Keratinocyte (primary cell): ENCODE data around the gene LMBR1. TPM values are rescaled to one million over a fixed set of nuclear protein-coding genes. Genes with fewer than 3 reads are reported as not detected.

Source experiments
- DNase-seq: peaks from one replicate; pipeline ENCODE4 v3.0.0-alpha.2; 2011; ENCODE audit warnings: low read depth, missing footprints, low spot score
- FAIRE-seq: peaks from 2 replicates; lab custom pipeline; 2011; peaks lifted over from hg19 to GRCh38; lab: Jason Lieb, UNC
- H2AFZ ChIP-seq: 2 replicates; pipeline ENCODE4 v1.6.0; 2012; ENCODE audit warnings: low read length, control low read depth, inconsistent platforms; ENCODE audit not compliant: control insufficient read depth
- H3K27ac ChIP-seq: 2 replicates; pipeline ENCODE4 v1.5.1; 2011; ENCODE audit warnings: low read length; ENCODE audit not compliant: control insufficient read depth, insufficient read depth
- H3K27me3 ChIP-seq: 3 replicates; pipeline ENCODE4 v1.6.0; 2011; ENCODE audit warnings: low read length; ENCODE audit not compliant: control insufficient read depth, insufficient read depth; ENCODE audit errors: extremely low read depth
- H3K36me3 ChIP-seq, 2 experiments: 2 replicates in 1 of 2; 3 replicates in 1 of 2; pipeline ENCODE4 v1.5.1; 2011; ENCODE audit warnings: low read length in 2 of 2, mild to moderate bottlenecking in 1 of 2; ENCODE audit not compliant: control insufficient read depth in 2 of 2, insufficient read depth in 2 of 2; ENCODE audit errors: extremely low read depth in 1 of 2
- H3K4me1 ChIP-seq: 3 replicates; pipeline ENCODE4 v1.5.1; 2011; ENCODE audit warnings: low read length; ENCODE audit not compliant: control insufficient read depth, insufficient read depth; ENCODE audit errors: extremely low read depth
- H3K4me2 ChIP-seq: 3 replicates; pipeline ENCODE4 v1.6.0; 2011; ENCODE audit warnings: low read depth, low read length; ENCODE audit not compliant: control insufficient read depth, insufficient read depth; ENCODE audit errors: extremely low read depth
- H3K4me3 ChIP-seq, 3 experiments: fragments of 200-600 bp in 1 of 3; sonication (generic) in 1 of 3; 2 replicates in 2 of 3; 3 replicates in 1 of 3; pipeline ENCODE4 v1.5.1; 2011 to 2016; ENCODE audit warnings: low read length in 3 of 3, mild to moderate bottlenecking in 3 of 3, control low read depth in 2 of 3, inconsistent platforms in 1 of 3, low read depth in 1 of 3, mixed read lengths in 1 of 3, mixed run types in 1 of 3, moderate library complexity in 1 of 3; ENCODE audit not compliant: control insufficient read depth in 2 of 3, insufficient read depth in 2 of 3; ENCODE audit errors: extremely low read depth in 1 of 3
- H3K79me2 ChIP-seq: 2 replicates; pipeline ENCODE4 v1.6.0; 2012; ENCODE audit warnings: low read length; ENCODE audit not compliant: control insufficient read depth, insufficient read depth
- H3K9ac ChIP-seq: 3 replicates; pipeline ENCODE4 v1.6.0; 2011; ENCODE audit warnings: low read length; ENCODE audit not compliant: control insufficient read depth, insufficient read depth; ENCODE audit errors: extremely low read depth
- H3K9me1 ChIP-seq: 3 replicates; pipeline ENCODE4 v1.6.0; 2011; ENCODE audit warnings: low read length; ENCODE audit not compliant: control insufficient read depth, insufficient read depth; ENCODE audit errors: extremely low read depth
- H3K9me3 ChIP-seq: 2 replicates; pipeline ENCODE4 v1.5.1; 2012; ENCODE audit warnings: low read depth, low read length; ENCODE audit not compliant: control insufficient read depth
- H4K20me1 ChIP-seq: 3 replicates; pipeline ENCODE4 v1.6.0; 2011; ENCODE audit warnings: low read length; ENCODE audit not compliant: control insufficient read depth, insufficient read depth; ENCODE audit errors: extremely low read depth
- EZH2 ChIP-seq: IDR thresholded peaks from one replicate; pipeline ENCODE4 v1.6.1; 2012; ENCODE audit warnings: inconsistent platforms, mild to moderate bottlenecking, low read length, moderate library complexity
- dilution Hi-C: fragments of 300-500 bp; cut with MboI; formaldehyde crosslinking; loops from one replicate; pipeline ENCODE4 v1.7.0; 2020; ENCODE audit warnings: low sequenced_read_pairs; ENCODE audit not compliant: extremely low pct_ligation_motif_present
- polyA plus RNA-seq, 5 experiments: library from polyadenylated mRNA; depleted of rRNA in 3 of 5; stranded (reverse) in 3 of 5; stranded (forward) in 1 of 5; unstranded in 1 of 5; fragments of >200 nt; gene quantifications; 1 replicate in 1 of 5; 2 replicates in 3 of 5; 3 replicates in 1 of 5; pipeline versions ENCODE4 v1.2.1 to v1.2.3, GENCODE V29; 2011 to 2012; ENCODE audit warnings: missing spikeins in 2 of 5, low read depth in 1 of 5, low replicate concordance in 1 of 5
- TF ChIP-seq, protein P1 (sequence below), 3 experiments: IDR thresholded peaks in 1 of 3; conservative IDR thresholded peaks in 1 of 3; optimal IDR thresholded peaks in 1 of 3; 2 replicates in 2 of 3; 3 replicates in 1 of 3; pipeline versions ENCODE3 to v1.5.1; 2011; ENCODE audit warnings: low read length in 3 of 3, mild to moderate bottlenecking in 3 of 3, moderate library complexity in 2 of 3, control low read depth in 1 of 3, inconsistent platforms in 1 of 3; ENCODE audit not compliant: insufficient read depth in 2 of 3; ENCODE audit errors: extremely low read depth in 1 of 3

The LMBR1 gene
- polyA plus RNA-seq, 1 donor (not counting 4 experiments of a cell fraction or from before 2014, with no cell fraction given): 30.2 TPM

DNA sequence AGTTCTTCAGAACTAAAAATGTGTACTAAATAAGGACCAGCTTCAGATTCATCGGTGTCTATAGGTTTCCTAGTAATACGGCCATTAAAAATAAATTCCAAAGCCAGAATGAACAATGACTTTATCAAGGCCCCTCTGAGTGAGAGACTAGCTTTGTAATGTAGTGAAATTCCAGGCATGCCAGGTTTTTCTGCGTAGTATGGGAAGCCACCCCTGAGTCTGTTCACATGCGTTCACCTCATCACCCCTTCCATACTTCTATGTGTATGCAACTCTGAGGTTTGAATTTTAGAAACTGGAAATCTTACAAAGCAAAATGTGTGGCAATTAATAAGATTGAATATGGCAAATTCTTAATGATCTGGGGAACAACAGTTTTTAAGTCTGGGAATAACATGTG lies 227.9 kb downstream of the LMBR1 start:
- dilution Hi-C loops: no loop called here
- no peaks in the 10 kb centered on the region for H3K9me1 ChIP-seq

DNA sequence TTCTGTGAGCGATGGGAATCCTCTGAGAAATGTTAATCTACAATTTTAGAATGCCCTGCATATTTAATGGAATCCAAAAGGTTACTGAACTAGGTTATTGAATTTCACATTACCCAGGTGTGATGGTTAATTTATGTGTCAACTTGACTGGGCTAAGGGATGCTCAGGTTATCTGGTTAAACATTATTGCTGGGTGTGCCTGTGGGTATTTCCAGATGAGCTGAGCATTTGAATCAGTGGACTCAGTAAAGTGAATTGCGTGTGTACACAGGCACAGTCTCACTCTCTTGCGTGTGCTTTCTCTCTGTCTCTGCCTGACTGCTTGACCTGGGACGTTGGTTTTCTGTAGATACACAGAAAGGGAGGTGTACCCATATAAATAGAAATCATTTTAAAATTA lies 230.7 kb downstream of the LMBR1 start:
- Histone ChIP-seq H3K4me3 (no peak overlapping the region), H3K27ac (no peak overlapping the region), H3K4me2 (no peak overlapping the region), H3K27me3 (no peaks in the 10 kb centered on the region), H3K79me2 (no peaks in the 10 kb centered on the region), H3K36me3 (no peaks in the 10 kb centered on the region), H3K9me1 (no peaks in the 10 kb centered on the region), H2AFZ (no peak overlapping the region), H4K20me1 (no peaks in the 10 kb centered on the region), H3K9ac (no peak overlapping the region), H3K9me3 (no peaks in the 10 kb centered on the region), H3K4me1 (peaks cover 3% of the 10 kb centered on the region)
- TF ChIP-seq, protein P1, sequence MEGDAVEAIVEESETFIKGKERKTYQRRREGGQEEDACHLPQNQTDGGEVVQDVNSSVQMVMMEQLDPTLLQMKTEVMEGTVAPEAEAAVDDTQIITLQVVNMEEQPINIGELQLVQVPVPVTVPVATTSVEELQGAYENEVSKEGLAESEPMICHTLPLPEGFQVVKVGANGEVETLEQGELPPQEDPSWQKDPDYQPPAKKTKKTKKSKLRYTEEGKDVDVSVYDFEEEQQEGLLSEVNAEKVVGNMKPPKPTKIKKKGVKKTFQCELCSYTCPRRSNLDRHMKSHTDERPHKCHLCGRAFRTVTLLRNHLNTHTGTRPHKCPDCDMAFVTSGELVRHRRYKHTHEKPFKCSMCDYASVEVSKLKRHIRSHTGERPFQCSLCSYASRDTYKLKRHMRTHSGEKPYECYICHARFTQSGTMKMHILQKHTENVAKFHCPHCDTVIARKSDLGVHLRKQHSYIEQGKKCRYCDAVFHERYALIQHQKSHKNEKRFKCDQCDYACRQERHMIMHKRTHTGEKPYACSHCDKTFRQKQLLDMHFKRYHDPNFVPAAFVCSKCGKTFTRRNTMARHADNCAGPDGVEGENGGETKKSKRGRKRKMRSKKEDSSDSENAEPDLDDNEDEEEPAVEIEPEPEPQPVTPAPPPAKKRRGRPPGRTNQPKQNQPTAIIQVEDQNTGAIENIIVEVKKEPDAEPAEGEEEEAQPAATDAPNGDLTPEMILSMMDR (optimal IDR thresholded peaks at IDR 0.05 in 1 of 3, IDR thresholded peaks at IDR 0.05 in 1 of 3, conservative IDR thresholded peaks at IDR 0.05 in 1 of 3; ENCODE audit: extremely low read depth in 1 of 3, insufficient read depth in 2 of 3, low read length in 3 of 3): no peak
- TF ChIP-seq EZH2: no peak
- no peak for FAIRE-seq
- dilution Hi-C loops: no loop called here
- no peak for DNase-seq

More for the DNA sequence above, 227.9 kb downstream of the LMBR1 start:
- Histone ChIP-seq H3K9ac (no peak overlapping the region), H3K79me2 (no peaks in the 10 kb centered on the region), H2AFZ (no peak overlapping the region), H3K27ac (no peak overlapping the region), H3K36me3 (no peaks in the 10 kb centered on the region), H3K27me3 (no peaks in the 10 kb centered on the region), H4K20me1 (no peaks in the 10 kb centered on the region), H3K4me2 (no peak overlapping the region), H3K9me3 (no peaks in the 10 kb centered on the region), H3K4me3 (no peak overlapping the region), H3K4me1 (no peaks in the 10 kb centered on the region)
- no peak for TF ChIP-seq EZH2
- TF ChIP-seq, protein P1 (optimal IDR thresholded peaks at IDR 0.05 in 1 of 3, IDR thresholded peaks at IDR 0.05 in 1 of 3, conservative IDR thresholded peaks at IDR 0.05 in 1 of 3; ENCODE audit: extremely low read depth in 1 of 3, insufficient read depth in 2 of 3, low read length in 3 of 3): no peak
- DNase-seq (no peak), FAIRE-seq (no peak)
